Body of pancreas (tissue), 4 donors: ENCODE data around the gene XIST.

Experiments
- POLR2A ChIP-seq, 3 donors: fragments of 450-650 bp; IDR thresholded peaks; one replicate each; pipeline ENCODE4 v1.6.1; 2016; ENCODE audit warnings: antibody characterized with exemption in 3 of 3, mild to moderate bottlenecking in 2 of 3
- TF ChIP-seq, protein P1 (sequence below), 7 experiments: fragments of 450-650 bp in 4 of 7; fragments of 200-600 bp in 3 of 7; sonication (generic) in 3 of 7; IDR thresholded peaks; one replicate each; pipeline ENCODE4 v1.5.1; 2016 to 2019; ENCODE audit warnings: antibody characterized with exemption in 7 of 7

DNA sequence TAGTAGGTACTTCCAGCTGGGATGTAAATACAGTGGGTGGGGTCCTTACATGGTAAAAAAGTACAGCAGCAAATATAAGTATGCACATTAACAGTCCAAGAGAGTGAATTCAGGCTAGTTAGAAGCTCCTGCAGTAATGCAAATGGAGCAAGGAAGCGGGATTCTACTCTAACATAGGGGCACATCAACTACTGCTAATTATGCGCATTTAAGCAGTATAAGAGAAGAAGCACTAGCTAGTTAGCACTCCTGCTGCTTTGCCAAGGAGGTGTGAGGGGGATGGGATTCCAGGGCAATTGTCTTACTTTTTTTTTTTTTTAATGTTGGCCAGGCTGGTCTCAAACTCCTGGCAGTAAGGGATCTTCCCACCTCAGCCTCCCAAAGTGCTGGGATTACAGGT, 5.4 kb downstream of the XIST start:
- TF ChIP-seq, protein P1, sequence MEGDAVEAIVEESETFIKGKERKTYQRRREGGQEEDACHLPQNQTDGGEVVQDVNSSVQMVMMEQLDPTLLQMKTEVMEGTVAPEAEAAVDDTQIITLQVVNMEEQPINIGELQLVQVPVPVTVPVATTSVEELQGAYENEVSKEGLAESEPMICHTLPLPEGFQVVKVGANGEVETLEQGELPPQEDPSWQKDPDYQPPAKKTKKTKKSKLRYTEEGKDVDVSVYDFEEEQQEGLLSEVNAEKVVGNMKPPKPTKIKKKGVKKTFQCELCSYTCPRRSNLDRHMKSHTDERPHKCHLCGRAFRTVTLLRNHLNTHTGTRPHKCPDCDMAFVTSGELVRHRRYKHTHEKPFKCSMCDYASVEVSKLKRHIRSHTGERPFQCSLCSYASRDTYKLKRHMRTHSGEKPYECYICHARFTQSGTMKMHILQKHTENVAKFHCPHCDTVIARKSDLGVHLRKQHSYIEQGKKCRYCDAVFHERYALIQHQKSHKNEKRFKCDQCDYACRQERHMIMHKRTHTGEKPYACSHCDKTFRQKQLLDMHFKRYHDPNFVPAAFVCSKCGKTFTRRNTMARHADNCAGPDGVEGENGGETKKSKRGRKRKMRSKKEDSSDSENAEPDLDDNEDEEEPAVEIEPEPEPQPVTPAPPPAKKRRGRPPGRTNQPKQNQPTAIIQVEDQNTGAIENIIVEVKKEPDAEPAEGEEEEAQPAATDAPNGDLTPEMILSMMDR (IDR thresholded peaks at IDR 0.05), result no peak
- TF ChIP-seq POLR2A (IDR thresholded peaks at IDR 0.05), result no peak
